GM19463 (cell line): Measurements from ENCODE around the gene PIKFYVE.

Experiments
- ATAC-seq: cut with Tn5 transposase; IDR thresholded peaks from one replicate; pipeline ENCODE4 v1.9.1; 2021; ENCODE audit warnings: mild to moderate bottlenecking, moderate library complexity; ENCODE audit not compliant: unreplicated experiment

PIKFYVE gene

GRCh38 chr2:208407667-208408066 is 141.6 kb downstream of the PIKFYVE start:
- ATAC-seq = peak; percentile 53
